H1 (cell line): Measurements from ENCODE around the gene MYRIP.

Source experiments
- EP300 ChIP-seq, 2 experiments: IDR thresholded peaks; 1 replicate in 1 of 2; 2 replicates in 1 of 2; pipeline ENCODE4 v1.6.1; 2011 to 2012; ENCODE audit warnings: low read depth in 2 of 2, low read length in 2 of 2, mild to moderate bottlenecking in 2 of 2, borderline replicate concordance in 1 of 2, inconsistent platforms in 1 of 2, moderate library complexity in 1 of 2
- JUND ChIP-seq: IDR thresholded peaks from 2 replicates; pipeline ENCODE4 v1.6.1; 2011; ENCODE audit warnings: mild to moderate bottlenecking, improper control_type of control experiment, low read length
- MAX ChIP-seq: IDR thresholded peaks from 2 replicates; pipeline ENCODE4 v1.6.1; 2012; ENCODE audit warnings: inconsistent platforms
- POLR2A ChIP-seq, 2 experiments: IDR thresholded peaks; 1 replicate in 1 of 2; 2 replicates in 1 of 2; pipeline ENCODE4 v1.6.1; 2011; ENCODE audit warnings: low read depth in 2 of 2, low read length in 2 of 2, mild to moderate bottlenecking in 2 of 2; ENCODE audit errors: control extremely low read depth in 1 of 2
- POLR2AphosphoS5 ChIP-seq: IDR thresholded peaks from 2 replicates; pipeline ENCODE4 v1.6.1; 2011; ENCODE audit warnings: low read depth, low read length
- SIN3A ChIP-seq, 2 experiments: IDR thresholded peaks in 1 of 2; conservative IDR thresholded peaks in 1 of 2; 2 replicates each; pipeline ENCODE4 v1.6.1; 2011 to 2012; ENCODE audit warnings: low read length in 2 of 2, improper control_type of control experiment in 1 of 2, low read depth in 1 of 2, mild to moderate bottlenecking in 1 of 2
- TBP ChIP-seq: IDR thresholded peaks from 2 replicates; pipeline ENCODE4 v1.6.1; 2011; ENCODE audit warnings: low read depth, low read length, improper control_type of control experiment
- TF ChIP-seq, protein P1 (sequence below), 3 experiments: IDR thresholded peaks; 1 replicate in 2 of 3; 2 replicates in 1 of 3; pipeline versions ENCODE4 v1.5.1 to v1.6.1; 2011; ENCODE audit warnings: low read length in 3 of 3, mild to moderate bottlenecking in 3 of 3, inconsistent platforms in 2 of 3, low read depth in 1 of 3, moderate library complexity in 1 of 3; ENCODE audit not compliant: insufficient read depth in 1 of 3; ENCODE audit errors: control extremely low read depth in 1 of 3

DNA sequence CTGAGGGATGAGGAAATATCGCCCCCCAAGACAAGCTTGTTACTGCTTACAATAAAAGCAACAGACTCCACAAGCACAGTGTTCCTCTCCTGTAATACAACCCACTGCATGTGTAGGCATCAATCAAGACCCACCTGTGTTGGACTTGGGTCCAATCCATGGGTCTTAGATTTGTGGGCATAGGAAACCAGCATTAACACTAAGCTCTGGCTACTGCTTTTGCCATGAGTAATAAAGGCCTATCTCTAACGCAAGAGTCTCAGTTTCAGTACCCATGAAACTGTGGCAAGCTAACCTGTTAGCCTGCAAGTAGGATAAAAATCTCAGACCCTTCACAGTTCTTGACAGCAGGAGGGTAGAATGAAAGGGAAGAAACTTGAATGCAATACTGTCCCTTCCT is 494.9 kb downstream of the MYRIP start:
- no peak for TF ChIP-seq EP300 (IDR thresholded peaks at IDR 0.05; ENCODE audit: borderline replicate concordance in 1 of 2, low read depth in 2 of 2, low read length in 2 of 2)
- no peak for TF ChIP-seq SIN3A (conservative IDR thresholded peaks at IDR 0.05 in 1 of 2, IDR thresholded peaks at IDR 0.05 in 1 of 2; ENCODE audit: low read depth in 1 of 2, low read length in 2 of 2)
- TF ChIP-seq, protein P1, sequence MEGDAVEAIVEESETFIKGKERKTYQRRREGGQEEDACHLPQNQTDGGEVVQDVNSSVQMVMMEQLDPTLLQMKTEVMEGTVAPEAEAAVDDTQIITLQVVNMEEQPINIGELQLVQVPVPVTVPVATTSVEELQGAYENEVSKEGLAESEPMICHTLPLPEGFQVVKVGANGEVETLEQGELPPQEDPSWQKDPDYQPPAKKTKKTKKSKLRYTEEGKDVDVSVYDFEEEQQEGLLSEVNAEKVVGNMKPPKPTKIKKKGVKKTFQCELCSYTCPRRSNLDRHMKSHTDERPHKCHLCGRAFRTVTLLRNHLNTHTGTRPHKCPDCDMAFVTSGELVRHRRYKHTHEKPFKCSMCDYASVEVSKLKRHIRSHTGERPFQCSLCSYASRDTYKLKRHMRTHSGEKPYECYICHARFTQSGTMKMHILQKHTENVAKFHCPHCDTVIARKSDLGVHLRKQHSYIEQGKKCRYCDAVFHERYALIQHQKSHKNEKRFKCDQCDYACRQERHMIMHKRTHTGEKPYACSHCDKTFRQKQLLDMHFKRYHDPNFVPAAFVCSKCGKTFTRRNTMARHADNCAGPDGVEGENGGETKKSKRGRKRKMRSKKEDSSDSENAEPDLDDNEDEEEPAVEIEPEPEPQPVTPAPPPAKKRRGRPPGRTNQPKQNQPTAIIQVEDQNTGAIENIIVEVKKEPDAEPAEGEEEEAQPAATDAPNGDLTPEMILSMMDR (IDR thresholded peaks at IDR 0.05; ENCODE audit: control extremely low read depth in 1 of 3, insufficient read depth in 1 of 3, low read depth in 1 of 3, low read length in 3 of 3), result no peak
- no peak for TF ChIP-seq JUND
- TF ChIP-seq TBP, result no peak
- no peak for TF ChIP-seq POLR2A (IDR thresholded peaks at IDR 0.05; ENCODE audit: control extremely low read depth in 1 of 2, low read depth in 2 of 2, low read length in 2 of 2)
- no peak for TF ChIP-seq POLR2AphosphoS5
- TF ChIP-seq MAX, result no peak
